ENCODE measurements around the gene NFE2L2.

DNA sequence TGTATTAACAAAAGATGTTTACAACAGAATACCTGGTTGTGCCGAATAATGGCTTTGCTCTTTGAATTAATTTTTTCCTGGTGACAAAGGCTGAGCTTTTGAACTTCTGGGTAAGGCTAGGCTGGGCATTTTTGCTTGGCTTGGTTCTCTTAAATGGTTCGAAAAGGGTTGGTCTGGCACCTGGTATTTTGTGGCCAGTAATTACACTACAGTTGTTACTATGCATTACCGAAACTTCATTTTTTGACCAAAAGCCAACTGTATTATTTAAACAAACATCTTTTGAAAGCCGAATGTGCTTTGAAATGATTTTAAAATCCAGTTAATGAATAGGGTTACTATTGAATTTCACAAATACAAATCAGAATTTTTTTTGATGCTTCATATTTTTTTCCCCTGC is 19.4 kb upstream of the NFE2L2 start:
- TF ChIP-seq, protein P1, sequence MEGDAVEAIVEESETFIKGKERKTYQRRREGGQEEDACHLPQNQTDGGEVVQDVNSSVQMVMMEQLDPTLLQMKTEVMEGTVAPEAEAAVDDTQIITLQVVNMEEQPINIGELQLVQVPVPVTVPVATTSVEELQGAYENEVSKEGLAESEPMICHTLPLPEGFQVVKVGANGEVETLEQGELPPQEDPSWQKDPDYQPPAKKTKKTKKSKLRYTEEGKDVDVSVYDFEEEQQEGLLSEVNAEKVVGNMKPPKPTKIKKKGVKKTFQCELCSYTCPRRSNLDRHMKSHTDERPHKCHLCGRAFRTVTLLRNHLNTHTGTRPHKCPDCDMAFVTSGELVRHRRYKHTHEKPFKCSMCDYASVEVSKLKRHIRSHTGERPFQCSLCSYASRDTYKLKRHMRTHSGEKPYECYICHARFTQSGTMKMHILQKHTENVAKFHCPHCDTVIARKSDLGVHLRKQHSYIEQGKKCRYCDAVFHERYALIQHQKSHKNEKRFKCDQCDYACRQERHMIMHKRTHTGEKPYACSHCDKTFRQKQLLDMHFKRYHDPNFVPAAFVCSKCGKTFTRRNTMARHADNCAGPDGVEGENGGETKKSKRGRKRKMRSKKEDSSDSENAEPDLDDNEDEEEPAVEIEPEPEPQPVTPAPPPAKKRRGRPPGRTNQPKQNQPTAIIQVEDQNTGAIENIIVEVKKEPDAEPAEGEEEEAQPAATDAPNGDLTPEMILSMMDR (IDR thresholded peaks at IDR 0.05; ENCODE audit: low read depth, low read length) = no peak
- no peak for TF ChIP-seq EZH2phosphoT487 (IDR thresholded peaks at IDR 0.05; ENCODE audit: low read depth)
